ENCODE data around the gene WFDC12.
A peak's percentile ranks its signal among the peaks of the same experiment; 100 is the strongest.

Gene WFDC12

DNA sequence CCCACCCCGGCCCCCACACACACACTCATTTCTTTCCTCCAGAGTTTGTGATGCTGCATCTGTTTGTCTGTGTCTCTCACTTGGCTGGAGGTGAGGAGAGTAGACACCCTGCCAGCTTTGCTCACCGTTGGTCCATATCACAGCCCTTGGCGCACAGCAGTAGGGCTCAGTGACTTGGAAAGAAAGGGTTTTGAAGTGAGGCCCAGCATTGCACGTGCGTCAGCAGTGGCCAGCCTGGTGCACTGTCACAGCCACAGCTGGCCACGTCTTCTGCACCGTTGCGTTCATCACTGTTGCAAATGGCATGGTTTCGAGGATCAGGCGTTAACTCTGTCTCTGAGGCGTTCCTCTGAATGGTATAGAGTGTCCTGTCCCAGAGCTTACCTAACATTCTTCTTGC is 13.0 kb downstream of the WFDC12 start:
- Mint-ChIP-seq H3K4me3 (no peak overlapping the region), H3K27me3 (peaks cover 56% of the 10 kb centered on the region), H3K4me1 (no peaks in the 10 kb centered on the region), H3K9me3 (no peaks in the 10 kb centered on the region), H3K36me3 (no peaks in the 10 kb centered on the region), H3K27ac (no peak overlapping the region)
- no peak for DNase-seq
- CTCF ChIA-PET: interaction anchor here (0.7 to 6.3 kb wide), 16 partner anchors 14 to 364 kb away, joined by 3 to 104 read pairs (median 4); partner anchors contain the start of gene KCNS1

- Mint-ChIP-seq H3K4me3 (no peak overlapping the region), H3K36me3 (no peaks in the 10 kb centered on the region), H3K27me3 (peaks cover 58% of the 10 kb centered on the region), H3K4me1 (no peaks in the 10 kb centered on the region), H3K9me3 (no peaks in the 10 kb centered on the region), H3K27ac (no peak overlapping the region)
- no peak for DNase-seq
- CTCF ChIA-PET: interaction anchor here (1.0 to 6.3 kb wide), 6 partner anchors 13 to 184 kb away, joined by 3 to 104 read pairs (median 12); partner anchors contain the start of gene KCNS1
Measured at GRCh38 chr20:45110301-45110700, 14.0 kb downstream of the WFDC12 start.

DNA sequence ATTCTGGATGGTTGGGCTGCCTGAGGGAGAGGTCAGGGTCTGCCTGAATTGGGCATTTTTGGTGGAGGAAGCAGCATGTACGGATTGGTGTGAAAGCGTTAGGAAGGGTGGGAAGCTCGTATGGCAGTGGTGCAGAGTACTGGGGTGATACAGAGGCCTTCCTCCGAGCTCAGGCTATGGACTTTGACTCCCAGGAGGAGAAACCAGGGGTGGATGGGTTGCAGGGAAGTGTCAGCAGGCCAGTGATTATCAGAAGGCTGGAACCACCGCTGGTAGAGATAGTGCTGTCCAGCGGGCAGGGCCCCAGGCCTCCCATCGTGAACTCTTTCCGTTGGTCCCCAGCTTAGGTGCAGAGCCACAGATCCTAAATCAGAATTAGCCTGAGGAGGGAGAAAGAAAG is 14.6 kb downstream of the WFDC12 start:
- DNase-seq: no peak
- CTCF ChIA-PET: interaction anchor here (1.1 to 6.3 kb wide), 4 partner anchors 12 to 184 kb away, joined by 5 to 104 read pairs (median 26); partner anchors contain the start of gene KCNS1
- Mint-ChIP-seq H3K4me1 (no peaks in the 10 kb centered on the region), H3K27me3 (peaks cover 58% of the 10 kb centered on the region), H3K9me3 (no peaks in the 10 kb centered on the region), H3K36me3 (no peaks in the 10 kb centered on the region), H3K27ac (no peak overlapping the region), H3K4me3 (no peak overlapping the region)

- H3K27me3 Mint-ChIP-seq: peaks cover 77% of the 10 kb centered on the region
- H3K36me3 Mint-ChIP-seq: no peaks in the 10 kb centered on the region
- CTCF ChIA-PET: interaction anchor here (0.8 to 3.0 kb wide), 4 partner anchors 7 to 188 kb away, joined by 3 to 20 read pairs (median 4); no protein-coding TSS in a partner anchor
- H3K4me3 Mint-ChIP-seq: no peak overlapping the region
- no peak for DNase-seq
- H3K9me3 Mint-ChIP-seq: no peaks in the 10 kb centered on the region
- peaks cover 3% of the 10 kb centered on the region for H3K4me1 Mint-ChIP-seq
- H3K27ac Mint-ChIP-seq: no peak overlapping the region
Measured at GRCh38 chr20:45105317-45105716, 18.9 kb downstream of the WFDC12 start.

DNA sequence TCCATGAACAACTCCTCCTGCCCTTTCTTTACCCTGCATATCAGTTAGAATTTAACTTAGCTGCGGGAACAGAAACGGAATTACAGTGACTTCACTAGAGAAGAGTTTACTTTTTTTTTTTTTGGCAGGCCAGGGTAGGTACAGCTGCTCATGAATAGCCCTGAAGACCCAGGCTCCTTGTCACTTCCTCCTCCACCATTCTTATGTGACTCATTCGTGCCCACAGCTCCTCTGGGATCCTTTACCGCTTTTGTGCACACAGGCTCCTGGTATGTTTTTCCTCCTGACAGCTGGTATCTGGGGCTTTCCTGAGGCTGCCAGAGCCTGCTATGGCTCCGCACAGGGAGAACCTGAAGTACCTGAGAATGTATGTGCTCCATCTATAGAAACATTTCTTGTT is 19.5 kb downstream of the WFDC12 start:
- Mint-ChIP-seq H3K36me3 (no peaks in the 10 kb centered on the region), H3K27me3 (peaks cover 77% of the 10 kb centered on the region), H3K4me1 (peaks cover 3% of the 10 kb centered on the region), H3K27ac (no peak overlapping the region), H3K9me3 (no peaks in the 10 kb centered on the region), H3K4me3 (no peak overlapping the region)
- no peak for DNase-seq
- CTCF ChIA-PET: interaction anchor here (0.8 to 3.0 kb wide), 3 partner anchors 9 to 190 kb away, joined by 3 to 20 read pairs (median 6); no protein-coding TSS in a partner anchor

DNA sequence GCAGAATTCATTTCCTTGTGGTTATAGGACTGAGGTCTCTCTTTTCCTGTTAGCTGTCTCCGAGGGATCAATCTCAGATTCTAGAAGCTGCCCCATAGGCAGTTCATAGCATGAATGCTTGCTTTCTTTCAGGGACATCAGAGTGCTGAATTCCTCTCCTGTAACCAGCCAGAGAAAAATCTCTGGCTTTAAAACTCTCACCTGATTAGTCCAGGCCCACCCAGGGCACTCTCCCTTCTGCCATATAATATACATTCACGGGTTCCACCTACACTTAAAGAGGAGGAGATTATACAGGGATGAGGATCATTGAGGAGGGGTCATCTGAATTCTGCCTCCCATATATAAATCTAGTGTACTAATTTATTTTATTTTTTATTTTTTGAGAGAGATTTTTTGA is 21.2 kb downstream of the WFDC12 start:
- Mint-ChIP-seq H3K27ac (no peak overlapping the region), H3K4me3 (no peak overlapping the region), H3K36me3 (no peaks in the 10 kb centered on the region), H3K4me1 (peaks cover 9% of the 10 kb centered on the region), H3K9me3 (no peaks in the 10 kb centered on the region), H3K27me3 (peaks cover 90% of the 10 kb centered on the region)
- DNase-seq: no peak
- CTCF ChIA-PET: interaction anchor here (0.7 to 1.4 kb wide), 2 partner anchors 10 to 428 kb away, joined by 3 to 4 read pairs; no protein-coding TSS in a partner anchor

DNA sequence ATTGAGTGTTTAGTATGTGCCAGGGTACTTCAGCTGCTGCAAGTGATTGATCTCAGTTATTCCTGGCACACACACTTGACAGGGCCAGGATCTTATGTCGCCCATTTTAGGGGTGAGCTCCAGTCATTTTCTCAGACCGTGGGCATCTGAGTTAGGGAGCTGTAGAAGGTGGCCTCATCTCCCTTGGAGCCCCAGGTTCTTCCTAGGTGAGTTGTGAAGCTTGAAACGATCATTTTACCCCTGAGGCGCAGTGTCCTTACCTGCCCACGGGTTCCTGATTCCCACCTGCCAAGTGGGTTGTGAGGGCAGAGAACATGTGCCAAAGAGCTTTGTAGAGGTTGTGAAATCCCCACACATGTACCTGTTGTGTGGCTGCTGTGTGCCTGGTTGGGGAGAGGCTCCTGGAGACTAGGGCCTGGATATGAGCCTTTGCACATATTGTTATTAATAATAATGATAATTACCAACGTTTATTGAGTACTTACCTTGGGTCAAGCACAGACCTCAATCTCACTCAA is 22.9 kb downstream of the WFDC12 start:
- Mint-ChIP-seq H3K9me3 (no peaks in the 10 kb centered on the region), H3K4me1 (peaks cover 13% of the 10 kb centered on the region), H3K4me3 (no peak overlapping the region), H3K27me3 (peaks cover 94% of the 10 kb centered on the region), H3K27ac (no peak overlapping the region), H3K36me3 (no peaks in the 10 kb centered on the region)
- CTCF ChIA-PET: interaction anchor here (1.8 to 10.3 kb wide), 3 partner anchors 10 to 192 kb away, joined by 6 to 104 read pairs (median 7); no protein-coding TSS in a partner anchor
- no peak for DNase-seq

GRCh38 chr20:45100563-45101245 is 23.6 kb downstream of the WFDC12 start, which contains the start of gene KCNS1:
KCNS1 (minus strand) TSS chr20:45101127; CDS start chr20:45099236, 1,891 bp downstream.
- Mint-ChIP-seq H3K27ac (no peak within 1 kb of the TSS), H3K4me1 (peaks cover 13% of the 10 kb centered on the region), H3K4me3 (no peak within 1 kb of the TSS), H3K27me3 (peaks cover 96% of the 10 kb centered on the region), H3K36me3 (no peaks in the 10 kb centered on the region), H3K9me3 (no peaks in the 10 kb centered on the region)
- CTCF ChIA-PET: interaction anchor here (1.0 to 10.3 kb wide), 5 partner anchors 10 to 193 kb away, joined by 3 to 104 read pairs (median 6); no protein-coding TSS in a partner anchor
- no peak for DNase-seq

- CTCF ChIA-PET: interaction anchor here (0.9 to 10.3 kb wide), 10 partner anchors 8 to 673 kb away, joined by 3 to 128 read pairs (median 4); no protein-coding TSS in a partner anchor
- Mint-ChIP-seq H3K27ac (no peak overlapping the region), H3K9me3 (no peaks in the 10 kb centered on the region), H3K27me3 (peaks cover 73% of the 10 kb centered on the region), H3K36me3 (no peaks in the 10 kb centered on the region), H3K4me1 (peaks cover 13% of the 10 kb centered on the region), H3K4me3 (peak overlapping the region; percentile 10)
- peak; percentile 44 for DNase-seq
Measured at GRCh38 chr20:45098103-45098773, 26.0 kb downstream of the WFDC12 start.

DNA sequence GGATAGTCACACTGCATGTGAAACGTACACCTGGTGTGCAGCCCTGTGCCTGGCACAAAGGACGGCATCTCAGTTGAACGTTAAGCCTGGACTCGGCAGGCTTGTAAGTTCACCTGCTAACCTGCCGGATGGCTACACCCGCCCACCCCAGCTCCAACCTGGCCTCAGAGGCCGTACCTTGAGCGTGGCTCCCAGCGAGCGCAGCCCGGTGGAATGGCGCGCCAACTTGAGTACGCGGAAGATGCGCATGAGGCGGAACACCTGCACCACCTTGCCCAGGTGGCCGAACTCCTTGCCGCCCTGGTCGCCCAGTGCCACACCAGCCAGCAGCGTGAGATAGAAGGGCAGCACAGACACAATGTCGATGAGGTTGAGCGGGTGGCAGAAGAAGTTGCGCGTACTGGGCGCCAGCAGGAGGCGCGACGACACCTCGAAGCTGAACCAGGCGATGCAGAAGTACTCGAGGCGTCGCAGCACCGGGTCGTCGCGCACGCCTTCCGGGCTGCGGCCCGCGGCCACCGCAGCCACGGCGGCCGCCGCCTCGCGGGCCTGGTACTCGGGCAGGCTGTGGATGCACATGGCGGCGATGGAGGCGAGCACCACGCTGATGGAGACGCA is 26.7 kb downstream of the WFDC12 start:
- no peaks in the 10 kb centered on the region for H3K9me3 Mint-ChIP-seq
- peaks cover 67% of the 10 kb centered on the region for H3K27me3 Mint-ChIP-seq
- peaks cover 13% of the 10 kb centered on the region for H3K4me1 Mint-ChIP-seq
- no peaks in the 10 kb centered on the region for H3K36me3 Mint-ChIP-seq
- peak overlapping the region; percentile 44 for H3K4me3 Mint-ChIP-seq
- CTCF ChIA-PET: interaction anchor here (0.9 to 10.3 kb wide), 17 partner anchors 9 to 673 kb away, joined by 3 to 128 read pairs (median 5); partner anchors contain the start of gene WFDC5
- DNase-seq: peak; percentile 70
- H3K27ac Mint-ChIP-seq: no peak overlapping the region

GRCh38 chr20:45096781-45097180 is 27.5 kb downstream of the WFDC12 start:
- no peak for DNase-seq
- H3K4me1 Mint-ChIP-seq: peaks cover 13% of the 10 kb centered on the region
- no peak overlapping the region for H3K4me3 Mint-ChIP-seq
- CTCF ChIA-PET: interaction anchor here (0.7 to 10.3 kb wide), 25 partner anchors 9 to 593 kb away, joined by 3 to 128 read pairs (median 6); partner anchors contain the start of gene WFDC5
- H3K27ac Mint-ChIP-seq: no peak overlapping the region
- peaks cover 62% of the 10 kb centered on the region for H3K27me3 Mint-ChIP-seq
- H3K36me3 Mint-ChIP-seq: no peaks in the 10 kb centered on the region
- no peaks in the 10 kb centered on the region for H3K9me3 Mint-ChIP-seq

DNA sequence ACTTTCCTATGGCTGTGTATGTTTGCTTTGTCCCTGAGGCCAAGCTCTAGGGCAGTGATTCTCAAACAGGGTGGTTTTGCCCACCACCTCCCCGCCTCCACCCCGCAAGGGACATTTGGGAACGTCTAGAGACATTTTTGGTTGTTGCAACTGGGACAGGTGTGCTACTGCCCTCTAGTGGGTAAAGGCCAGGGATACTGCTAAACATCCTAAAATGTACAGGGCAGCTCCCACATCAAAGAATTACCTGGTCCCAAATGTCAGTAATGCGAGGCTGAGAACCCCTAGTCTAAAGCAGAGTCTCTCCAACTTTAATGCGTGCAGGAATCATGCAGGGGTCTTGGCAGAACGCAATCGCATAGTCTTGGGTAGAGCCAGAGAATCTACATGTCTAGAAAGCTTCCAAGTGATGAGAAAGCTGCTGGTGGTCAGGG is 28.4 kb downstream of the WFDC12 start:
- peaks cover 1% of the 10 kb centered on the region for H3K36me3 Mint-ChIP-seq
- H3K4me1 Mint-ChIP-seq: peaks cover 11% of the 10 kb centered on the region
- no peak overlapping the region for H3K4me3 Mint-ChIP-seq
- peaks cover 52% of the 10 kb centered on the region for H3K27me3 Mint-ChIP-seq
- CTCF ChIA-PET: interaction anchor here (0.6 to 10.3 kb wide), 34 partner anchors 8 to 592 kb away, joined by 3 to 128 read pairs (median 4); partner anchors contain the start of genes PABPC1L, STK4 and WFDC5
- peak; percentile 74 for DNase-seq
- H3K27ac Mint-ChIP-seq: peak overlapping the region; percentile 17
- H3K9me3 Mint-ChIP-seq: no peaks in the 10 kb centered on the region

DNA sequence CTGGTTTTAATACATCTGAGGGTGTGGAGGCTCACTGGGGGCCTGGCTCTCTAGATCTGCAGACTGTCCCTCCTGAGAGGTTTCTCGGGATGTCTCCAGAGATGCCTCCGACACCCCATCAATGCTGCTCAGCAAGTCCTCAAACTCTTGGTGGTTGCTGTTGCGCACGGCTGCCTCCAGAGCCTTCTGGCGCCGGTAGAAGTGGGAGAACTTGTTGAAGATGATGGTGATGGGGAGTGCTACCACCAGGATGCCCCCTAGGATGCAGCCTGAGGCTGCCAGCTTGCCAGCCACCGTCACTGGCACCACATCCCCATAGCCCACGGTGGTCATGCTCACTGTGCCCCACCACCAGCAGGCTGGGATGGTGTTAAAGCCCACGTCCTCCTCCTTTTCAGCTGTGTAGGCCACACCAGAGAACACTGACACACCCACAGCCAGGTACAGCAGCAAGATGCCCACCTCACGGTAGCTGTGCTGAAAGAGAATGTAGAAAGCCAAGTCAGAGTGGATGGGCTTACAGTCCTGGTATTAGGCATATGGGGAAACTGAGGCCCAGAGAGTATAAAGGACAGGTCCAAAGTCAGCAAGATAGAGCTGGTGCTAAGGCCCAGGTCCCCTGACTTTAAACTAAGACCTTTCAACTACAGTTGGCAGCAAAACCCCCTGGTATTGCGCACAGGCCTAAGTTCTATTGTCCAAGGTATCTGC is 29.2 kb downstream of the WFDC12 start:
- Mint-ChIP-seq H3K27ac (no peak overlapping the region), H3K4me3 (no peak overlapping the region), H3K9me3 (no peaks in the 10 kb centered on the region), H3K36me3 (peaks cover 1% of the 10 kb centered on the region), H3K27me3 (peaks cover 44% of the 10 kb centered on the region), H3K4me1 (peaks cover 11% of the 10 kb centered on the region)
- no peak for DNase-seq
- CTCF ChIA-PET: interaction anchor here (0.6 to 10.3 kb wide), 25 partner anchors 7 to 355 kb away, joined by 3 to 128 read pairs (median 5); partner anchors contain the start of gene PABPC1L

Measured in activated naive CD4-positive, alpha-beta T cell treated with anti-CD3 and anti-CD28 coated beads, Interleukin-2, amount 10 ng/mL, durations not matched to agents 7 days and 5 days (primary cell).